ENCODE measurements around the gene COL4A2.
A peak's percentile ranks its signal among the peaks of the same experiment; 100 is the strongest.

The COL4A2 gene

GRCh38 chr13:110405597-110406450, 98.7 kb downstream of the COL4A2 start:
- Mint-ChIP-seq H3K27me3 (peaks cover 43% of the 10 kb centered on the region), H3K4me1 (no peaks in the 10 kb centered on the region), H3K9me3 (no peaks in the 10 kb centered on the region), H3K4me3 (no peak overlapping the region), H3K27ac (peak overlapping the region; percentile 4), H3K36me3 (no peaks in the 10 kb centered on the region)

- Mint-ChIP-seq H3K4me3 (no peak overlapping the region), H3K27me3 (peaks cover 45% of the 10 kb centered on the region), H3K9me3 (no peaks in the 10 kb centered on the region), H3K36me3 (no peaks in the 10 kb centered on the region), H3K4me1 (peaks cover 1% of the 10 kb centered on the region), H3K27ac (no peak overlapping the region)
These were observed 99.9 kb downstream of the COL4A2 start for GRCh38 chr13:110407021-110407420.

DNA sequence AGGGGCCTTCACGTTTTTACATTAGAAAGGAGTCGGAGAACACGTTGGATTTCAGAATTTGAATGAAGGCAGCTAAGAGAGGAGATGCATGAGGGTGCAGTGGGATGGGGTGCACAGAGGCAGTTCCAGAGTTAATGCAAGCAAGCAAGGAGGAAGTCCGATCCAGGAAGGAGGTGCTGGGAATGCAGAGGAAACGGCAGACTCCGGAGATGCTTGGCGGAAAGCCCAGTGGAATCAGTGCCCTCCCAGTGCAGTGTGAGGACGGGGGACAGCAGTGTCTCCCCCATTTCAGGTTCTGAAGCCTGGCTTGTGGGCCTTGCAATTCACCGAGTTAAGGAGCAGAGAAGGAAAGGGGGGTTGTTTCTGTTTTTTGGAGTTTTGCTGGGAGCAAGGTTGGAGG, 100.4 kb downstream of the COL4A2 start:
- H3K27ac Mint-ChIP-seq = no peak overlapping the region
- H3K27me3 Mint-ChIP-seq = peaks cover 49% of the 10 kb centered on the region
- H3K36me3 Mint-ChIP-seq = no peaks in the 10 kb centered on the region
- no peak overlapping the region for H3K4me3 Mint-ChIP-seq
- no peaks in the 10 kb centered on the region for H3K9me3 Mint-ChIP-seq
- peaks cover 5% of the 10 kb centered on the region for H3K4me1 Mint-ChIP-seq

DNA sequence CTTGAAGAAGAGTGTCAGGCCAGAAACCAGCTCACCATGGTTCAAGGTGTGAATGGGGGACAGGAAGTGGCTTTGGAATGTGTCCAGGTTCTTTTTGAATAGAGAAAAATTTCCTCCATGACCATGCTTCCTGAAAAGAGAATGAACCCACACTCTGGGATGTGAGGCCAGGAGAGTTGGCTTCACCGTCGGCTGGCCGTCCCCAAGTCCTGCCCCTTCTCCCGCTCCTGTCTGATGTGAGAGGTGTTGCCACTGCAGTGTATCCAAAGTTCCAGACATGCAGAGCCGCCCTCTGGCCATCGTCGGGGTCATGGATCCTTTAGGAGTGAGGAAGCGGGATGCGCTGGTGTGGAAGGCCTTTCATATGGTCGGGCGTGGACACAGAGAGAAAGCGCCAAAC, 101.2 kb downstream of the COL4A2 start:
- H3K36me3 Mint-ChIP-seq = no peaks in the 10 kb centered on the region
- H3K27me3 Mint-ChIP-seq = peaks cover 50% of the 10 kb centered on the region
- peaks cover 5% of the 10 kb centered on the region for H3K4me1 Mint-ChIP-seq
- H3K9me3 Mint-ChIP-seq = no peaks in the 10 kb centered on the region
- no peak overlapping the region for H3K4me3 Mint-ChIP-seq
- no peak overlapping the region for H3K27ac Mint-ChIP-seq

DNA sequence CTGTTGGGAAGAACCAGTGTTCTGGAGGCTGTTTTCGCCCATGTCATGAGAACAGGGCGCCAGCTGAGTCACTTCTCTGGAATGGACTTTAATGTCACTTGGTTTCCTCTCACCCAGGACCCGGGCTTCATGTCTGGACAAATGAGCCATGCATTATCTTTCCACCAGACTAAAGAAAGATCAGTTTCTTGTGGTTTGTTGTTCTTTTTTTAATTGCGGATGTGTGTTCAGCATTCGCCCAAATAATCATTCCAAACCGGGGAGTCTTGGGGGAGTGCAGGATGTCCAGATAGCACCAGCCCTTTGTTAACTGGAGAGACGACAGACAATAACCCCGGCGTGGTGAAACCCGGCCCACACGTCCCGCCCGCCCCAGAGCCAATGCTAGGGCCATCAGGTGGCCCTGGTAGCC, 102.5 kb downstream of the COL4A2 start:
- Mint-ChIP-seq H3K4me3 (no peak overlapping the region), H3K27me3 (peaks cover 51% of the 10 kb centered on the region), H3K9me3 (no peaks in the 10 kb centered on the region), H3K4me1 (peaks cover 5% of the 10 kb centered on the region), H3K36me3 (no peaks in the 10 kb centered on the region), H3K27ac (no peak overlapping the region)

- peaks cover 55% of the 10 kb centered on the region for H3K27me3 Mint-ChIP-seq
- no peak overlapping the region for H3K4me3 Mint-ChIP-seq
- peaks cover 5% of the 10 kb centered on the region for H3K4me1 Mint-ChIP-seq
- H3K27ac Mint-ChIP-seq = no peak overlapping the region
- H3K36me3 Mint-ChIP-seq = no peaks in the 10 kb centered on the region
- no peaks in the 10 kb centered on the region for H3K9me3 Mint-ChIP-seq
These were observed 102.9 kb downstream of the COL4A2 start for GRCh38 chr13:110410000-110410399.

GRCh38 chr13:110410936-110411687, 104.0 kb downstream of the COL4A2 start:
- H3K27ac Mint-ChIP-seq = no peak overlapping the region
- H3K9me3 Mint-ChIP-seq = no peaks in the 10 kb centered on the region
- H3K27me3 Mint-ChIP-seq = peaks cover 54% of the 10 kb centered on the region
- no peaks in the 10 kb centered on the region for H3K36me3 Mint-ChIP-seq
- no peak overlapping the region for H3K4me3 Mint-ChIP-seq
- H3K4me1 Mint-ChIP-seq = peaks cover 5% of the 10 kb centered on the region

- Mint-ChIP-seq H3K4me3 (no peak overlapping the region), H3K27ac (no peak overlapping the region), H3K36me3 (no peaks in the 10 kb centered on the region), H3K4me1 (peaks cover 5% of the 10 kb centered on the region), H3K9me3 (no peaks in the 10 kb centered on the region), H3K27me3 (peaks cover 56% of the 10 kb centered on the region)
These were observed 104.6 kb downstream of the COL4A2 start for GRCh38 chr13:110411688-110412059.

DNA sequence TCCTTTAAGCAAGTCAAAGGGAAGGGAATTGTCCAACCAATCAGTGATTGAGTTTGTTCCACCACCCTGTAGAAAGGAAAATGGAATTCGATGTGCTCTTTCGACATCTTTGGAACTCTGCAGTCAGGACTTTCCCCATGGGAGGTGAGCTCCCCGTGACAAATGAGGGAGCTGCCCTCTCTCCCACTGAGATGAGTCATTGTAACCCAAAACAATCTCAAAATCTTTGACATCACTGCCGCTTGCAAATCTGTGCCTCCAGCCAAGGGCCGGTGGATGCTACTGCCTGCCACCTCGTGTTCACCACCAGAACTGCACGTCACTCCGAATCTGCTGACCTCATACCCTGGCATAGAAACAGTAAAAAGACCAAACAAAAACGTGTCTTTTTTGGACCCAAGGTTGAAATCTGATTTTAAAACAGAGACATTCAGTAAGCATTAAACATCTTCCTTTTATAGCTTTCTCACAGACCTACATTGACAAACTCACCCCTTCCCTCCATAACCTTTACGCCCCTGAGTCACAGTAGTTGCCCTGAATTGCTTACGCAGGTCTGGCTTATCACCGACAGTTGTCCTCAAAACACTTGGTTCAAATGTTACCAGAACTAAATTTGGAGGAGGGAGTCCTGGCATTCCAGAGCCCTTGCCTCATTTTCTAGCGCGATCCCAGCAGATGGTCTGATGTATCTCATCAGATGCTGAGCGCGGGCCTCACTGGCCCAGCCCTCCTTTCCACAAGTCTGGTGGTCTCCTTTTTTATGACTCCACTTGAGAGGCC, 105.2 kb downstream of the COL4A2 start:
- no peak overlapping the region for H3K27ac Mint-ChIP-seq
- peaks cover 5% of the 10 kb centered on the region for H3K4me1 Mint-ChIP-seq
- no peaks in the 10 kb centered on the region for H3K36me3 Mint-ChIP-seq
- no peak overlapping the region for H3K4me3 Mint-ChIP-seq
- no peaks in the 10 kb centered on the region for H3K9me3 Mint-ChIP-seq
- peaks cover 54% of the 10 kb centered on the region for H3K27me3 Mint-ChIP-seq

GRCh38 chr13:110413016-110413675, 106.1 kb downstream of the COL4A2 start:
- no peak overlapping the region for H3K27ac Mint-ChIP-seq
- H3K27me3 Mint-ChIP-seq = peaks cover 56% of the 10 kb centered on the region
- H3K4me1 Mint-ChIP-seq = peaks cover 5% of the 10 kb centered on the region
- no peaks in the 10 kb centered on the region for H3K9me3 Mint-ChIP-seq
- no peaks in the 10 kb centered on the region for H3K36me3 Mint-ChIP-seq
- no peak overlapping the region for H3K4me3 Mint-ChIP-seq

DNA sequence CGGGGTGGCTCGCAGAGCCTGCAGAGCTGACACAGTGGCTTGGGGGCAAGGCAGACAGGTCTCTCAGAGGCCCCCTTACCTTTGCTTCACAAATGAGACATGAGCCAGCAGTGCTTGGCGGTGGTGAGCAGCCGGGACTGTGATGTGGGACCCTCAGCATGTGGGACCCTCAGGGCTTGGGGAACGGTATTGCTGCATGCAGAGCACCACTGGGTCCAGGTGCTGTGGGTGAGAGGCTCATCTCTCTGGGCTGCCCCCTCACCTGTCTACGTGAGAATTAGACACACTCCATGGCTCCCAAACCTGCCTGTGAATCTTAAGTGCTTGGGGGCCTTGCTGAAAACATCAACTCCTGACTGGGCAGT, 106.6 kb downstream of the COL4A2 start:
- peaks cover 5% of the 10 kb centered on the region for H3K4me1 Mint-ChIP-seq
- no peaks in the 10 kb centered on the region for H3K36me3 Mint-ChIP-seq
- H3K27me3 Mint-ChIP-seq = peaks cover 61% of the 10 kb centered on the region
- no peak overlapping the region for H3K4me3 Mint-ChIP-seq
- H3K9me3 Mint-ChIP-seq = no peaks in the 10 kb centered on the region
- no peak overlapping the region for H3K27ac Mint-ChIP-seq

DNA sequence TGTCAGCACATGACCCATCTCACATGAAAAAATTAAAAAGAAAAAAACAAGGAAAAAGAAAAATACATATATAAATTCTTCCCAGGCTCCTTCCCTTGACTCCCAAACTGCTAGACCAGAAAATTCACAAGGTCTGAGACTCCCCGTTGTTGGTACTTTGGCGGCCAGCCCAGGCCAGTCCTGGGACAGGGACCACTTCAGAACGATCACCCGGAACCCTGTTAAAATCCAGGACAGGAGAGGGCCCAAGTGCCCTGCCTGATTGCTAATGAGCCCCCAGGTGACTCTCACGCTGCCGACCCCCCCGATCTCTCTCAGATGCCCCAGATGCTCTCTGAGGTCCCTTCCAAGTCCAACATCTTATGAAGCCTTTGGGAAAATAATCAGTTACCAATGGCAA, 107.2 kb downstream of the COL4A2 start:
- H3K36me3 Mint-ChIP-seq = no peaks in the 10 kb centered on the region
- H3K4me1 Mint-ChIP-seq = peaks cover 5% of the 10 kb centered on the region
- H3K27me3 Mint-ChIP-seq = peaks cover 65% of the 10 kb centered on the region
- no peak overlapping the region for H3K4me3 Mint-ChIP-seq
- H3K27ac Mint-ChIP-seq = no peak overlapping the region
- H3K9me3 Mint-ChIP-seq = no peaks in the 10 kb centered on the region

DNA sequence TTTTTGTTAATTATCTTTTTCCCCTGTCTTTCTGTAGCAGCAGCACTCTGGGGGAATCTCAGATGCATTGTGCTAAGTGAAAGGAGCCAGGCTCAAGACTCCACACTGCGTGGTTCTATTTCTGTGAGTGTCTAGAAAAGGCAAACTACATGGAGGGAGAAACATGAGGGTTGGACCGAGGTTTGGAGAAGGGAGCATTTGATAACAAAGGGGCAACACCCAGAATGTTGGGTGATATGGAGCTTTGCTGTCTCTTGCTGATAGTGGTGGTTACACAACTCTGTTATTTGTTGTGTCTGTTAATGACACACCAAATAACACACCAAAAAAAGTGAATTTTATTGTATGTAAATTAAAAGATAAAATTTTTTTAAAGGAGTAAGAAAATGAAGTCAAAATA, 107.8 kb downstream of the COL4A2 start:
- Mint-ChIP-seq H3K27ac (no peak overlapping the region), H3K36me3 (no peaks in the 10 kb centered on the region), H3K9me3 (no peaks in the 10 kb centered on the region), H3K4me3 (no peak overlapping the region), H3K27me3 (peaks cover 64% of the 10 kb centered on the region), H3K4me1 (peaks cover 5% of the 10 kb centered on the region)

- H3K36me3 Mint-ChIP-seq = no peaks in the 10 kb centered on the region
- H3K4me3 Mint-ChIP-seq = no peak overlapping the region
- peaks cover 66% of the 10 kb centered on the region for H3K27me3 Mint-ChIP-seq
These were observed 108.6 kb downstream of the COL4A2 start for GRCh38 chr13:110415669-110416068.

More at GRCh38 chr13:110415669-110416068, 108.6 kb downstream of the COL4A2 start:
- Mint-ChIP-seq H3K9me3 (no peaks in the 10 kb centered on the region), H3K4me1 (peaks cover 5% of the 10 kb centered on the region), H3K27ac (no peak overlapping the region)
